GM12878 (cell line): Measurements from ENCODE around the gene ATP6V1F. TPM values are rescaled to one million over a fixed set of nuclear protein-coding genes. Genes with fewer than 3 reads are reported as not detected.

Source experiments
- CBX3 ChIP-seq: fragments of 200-600 bp; sonication (generic); IDR thresholded peaks from 2 replicates; pipeline ENCODE4 v1.6.1; 2016; ENCODE audit warnings: low read depth, borderline replicate concordance
- CREM ChIP-seq: IDR thresholded peaks from 2 replicates; pipeline ENCODE4 v1.6.1; 2014; ENCODE audit warnings: antibody characterized with exemption, low read depth
- HDGF ChIP-seq: fragments of 450-650 bp; IDR thresholded peaks from 2 replicates; pipeline ENCODE4 v1.6.1; 2016; ENCODE audit warnings: antibody characterized with exemption
- NBN ChIP-seq: fragments of 450-650 bp; IDR thresholded peaks from 2 replicates; pipeline ENCODE4 v1.6.1; 2016
- NFXL1 ChIP-seq: fragments of 450-650 bp; IDR thresholded peaks from 2 replicates; pipeline ENCODE4 v1.6.1; 2017; ENCODE audit warnings: antibody characterized with exemption, mild to moderate bottlenecking, borderline replicate concordance
- POLR2AphosphoS2 ChIP-seq: IDR thresholded peaks from 2 replicates; pipeline ENCODE4 v1.6.1; 2011; ENCODE audit warnings: low read depth, mild to moderate bottlenecking, low read length, improper control_type of control experiment, moderate library complexity
- RAD21 ChIP-seq: IDR thresholded peaks from 2 replicates; pipeline ENCODE4 v1.6.1; 2011; ENCODE audit warnings: mild to moderate bottlenecking, low read depth, low read length, moderate library complexity; ENCODE audit not compliant: insufficient read depth
- SIN3A ChIP-seq: IDR thresholded peaks from 2 replicates; pipeline ENCODE4 v1.6.1; 2012; ENCODE audit warnings: low read depth, low read length, improper control_type of control experiment
- SMARCA5 ChIP-seq: fragments of 450-650 bp; IDR thresholded peaks from 2 replicates; pipeline ENCODE4 v1.6.1; 2017; ENCODE audit warnings: mild to moderate bottlenecking
- SREBF2 ChIP-seq: IDR thresholded peaks from 2 replicates; pipeline ENCODE4 v1.6.1; 2012; ENCODE audit warnings: mild to moderate bottlenecking, low read length
- YBX1 ChIP-seq: fragments of 450-650 bp; IDR thresholded peaks from 2 replicates; pipeline ENCODE4 v1.6.1; 2016; ENCODE audit warnings: antibody characterized with exemption
- polyA plus RNA-seq, 11 experiments: library from polyadenylated mRNA; depleted of rRNA in 4 of 11; unstranded in 6 of 11; stranded (reverse) in 5 of 11; fragments of >200 nt; fragmentation: Nextera tagmentation in 4 of 11; fragmentation: Illumina TruSeq in 1 of 11; extraction: Ambion mirVana in 4 of 11; extraction: Trizol in 1 of 11; gene quantifications; 1 replicate in 1 of 11; 2 replicates in 10 of 11; pipeline versions ENCODE4 v1.2.1 to v1.2.3, GENCODE V29; 2011 to 2016; ENCODE audit warnings: inconsistent platforms in 2 of 11, missing spikeins in 2 of 11, low read depth in 1 of 11
- total RNA-seq, 4 experiments: library from RNA; depleted of rRNA in 3 of 4; stranded (reverse); fragments of >200 nt in 3 of 4; fragmentation: Illumina TruSeq in 1 of 4; extraction: Trizol in 1 of 4; gene quantifications; 2 replicates each; pipeline versions ENCODE4 v1.2.1 to v1.2.3, GENCODE V29; 2013 to 2021
- TF ChIP-seq, protein P1 (sequence below): IDR thresholded peaks from 2 replicates; pipeline ENCODE4 v1.6.1; 2011; ENCODE audit warnings: low read depth, low read length, improper control_type of control experiment, borderline replicate concordance
- TF ChIP-seq, protein P2 (sequence below): fragments of 450-650 bp; formaldehyde crosslinking; IDR thresholded peaks from 2 replicates; pipeline ENCODE4 v1.5.0; 2022; ENCODE audit warnings: mild to moderate bottlenecking, missing genetic modification characterization
- TF ChIP-seq, protein P3 (sequence below): fragments of 450-650 bp; conservative IDR thresholded peaks from 2 replicates; pipeline ENCODE4 v1.6.1; 2017; ENCODE audit warnings: mild to moderate bottlenecking, moderate library complexity
- TF ChIP-seq, protein P4 (sequence below): IDR thresholded peaks from 2 replicates; pipeline ENCODE4 v1.6.1; 2011; ENCODE audit warnings: mild to moderate bottlenecking, low read depth, low read length, moderate library complexity; ENCODE audit not compliant: insufficient replicate concordance
- TF ChIP-seq, protein P5 (sequence below): fragments of 450-650 bp; formaldehyde crosslinking; IDR thresholded peaks from 2 replicates; pipeline ENCODE4 v1.4.0; 2020; ENCODE audit warnings: mild to moderate bottlenecking, moderate library complexity

The ATP6V1F gene
- total and polyA plus RNA-seq, 10 of the 15 experiments (the other 5 are each of a cell fraction or from before 2014, with no cell fraction given) = 111 to 343 (median 203) TPM

DNA sequence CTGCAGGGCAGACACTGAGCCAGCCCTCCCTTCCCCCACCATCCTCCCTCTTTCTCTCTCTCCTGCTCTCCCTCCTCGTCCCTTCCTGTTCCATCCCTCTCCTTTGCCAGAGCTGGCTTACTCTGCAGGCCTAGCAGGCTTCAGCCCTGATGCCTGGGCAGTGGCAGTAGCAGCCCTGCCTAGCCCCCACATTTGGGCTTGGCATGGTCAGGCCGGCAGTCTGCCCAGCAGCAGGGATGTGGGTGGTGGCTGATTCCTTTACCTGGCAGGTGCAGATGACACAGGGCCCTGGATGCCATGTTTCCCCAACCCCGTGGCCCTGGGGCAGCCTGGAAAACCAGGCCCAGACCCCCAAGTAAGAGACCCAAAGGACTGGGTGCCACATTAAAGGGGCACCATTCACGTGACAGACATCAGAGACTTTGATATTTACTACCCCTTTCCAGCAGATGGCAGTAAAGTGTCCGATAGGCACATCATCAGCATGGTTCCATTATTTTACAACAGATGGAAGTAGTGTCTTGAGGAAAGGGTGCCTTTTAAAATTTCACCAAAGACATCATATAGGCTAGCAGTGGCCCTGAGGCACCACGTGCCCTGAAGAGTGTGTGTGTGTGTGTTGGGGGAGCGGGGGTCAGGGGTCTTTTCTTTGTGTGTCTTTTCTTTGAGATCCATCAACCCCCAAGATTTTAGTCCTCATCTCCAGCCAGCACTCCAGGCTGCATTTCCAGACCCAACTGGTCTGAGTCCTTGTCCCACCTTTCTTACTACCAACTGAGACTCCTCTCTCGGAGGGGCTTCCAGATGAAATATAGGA is 41.9 kb downstream of the ATP6V1F start (continued):
- TF ChIP-seq SMARCA5 = peak; percentile 53; the same call in 1 of the 2 replicates
- no peak for TF ChIP-seq YBX1
- no peak for TF ChIP-seq NFXL1
- TF ChIP-seq RAD21 = peak; percentile 92
- TF ChIP-seq, protein P1, sequence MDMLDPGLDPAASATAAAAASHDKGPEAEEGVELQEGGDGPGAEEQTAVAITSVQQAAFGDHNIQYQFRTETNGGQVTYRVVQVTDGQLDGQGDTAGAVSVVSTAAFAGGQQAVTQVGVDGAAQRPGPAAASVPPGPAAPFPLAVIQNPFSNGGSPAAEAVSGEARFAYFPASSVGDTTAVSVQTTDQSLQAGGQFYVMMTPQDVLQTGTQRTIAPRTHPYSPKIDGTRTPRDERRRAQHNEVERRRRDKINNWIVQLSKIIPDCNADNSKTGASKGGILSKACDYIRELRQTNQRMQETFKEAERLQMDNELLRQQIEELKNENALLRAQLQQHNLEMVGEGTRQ = peak; percentile 4; the same call in 1 of the 2 replicates
- no peak for TF ChIP-seq SIN3A
- no peak for TF ChIP-seq CBX3
- TF ChIP-seq, protein P2, sequence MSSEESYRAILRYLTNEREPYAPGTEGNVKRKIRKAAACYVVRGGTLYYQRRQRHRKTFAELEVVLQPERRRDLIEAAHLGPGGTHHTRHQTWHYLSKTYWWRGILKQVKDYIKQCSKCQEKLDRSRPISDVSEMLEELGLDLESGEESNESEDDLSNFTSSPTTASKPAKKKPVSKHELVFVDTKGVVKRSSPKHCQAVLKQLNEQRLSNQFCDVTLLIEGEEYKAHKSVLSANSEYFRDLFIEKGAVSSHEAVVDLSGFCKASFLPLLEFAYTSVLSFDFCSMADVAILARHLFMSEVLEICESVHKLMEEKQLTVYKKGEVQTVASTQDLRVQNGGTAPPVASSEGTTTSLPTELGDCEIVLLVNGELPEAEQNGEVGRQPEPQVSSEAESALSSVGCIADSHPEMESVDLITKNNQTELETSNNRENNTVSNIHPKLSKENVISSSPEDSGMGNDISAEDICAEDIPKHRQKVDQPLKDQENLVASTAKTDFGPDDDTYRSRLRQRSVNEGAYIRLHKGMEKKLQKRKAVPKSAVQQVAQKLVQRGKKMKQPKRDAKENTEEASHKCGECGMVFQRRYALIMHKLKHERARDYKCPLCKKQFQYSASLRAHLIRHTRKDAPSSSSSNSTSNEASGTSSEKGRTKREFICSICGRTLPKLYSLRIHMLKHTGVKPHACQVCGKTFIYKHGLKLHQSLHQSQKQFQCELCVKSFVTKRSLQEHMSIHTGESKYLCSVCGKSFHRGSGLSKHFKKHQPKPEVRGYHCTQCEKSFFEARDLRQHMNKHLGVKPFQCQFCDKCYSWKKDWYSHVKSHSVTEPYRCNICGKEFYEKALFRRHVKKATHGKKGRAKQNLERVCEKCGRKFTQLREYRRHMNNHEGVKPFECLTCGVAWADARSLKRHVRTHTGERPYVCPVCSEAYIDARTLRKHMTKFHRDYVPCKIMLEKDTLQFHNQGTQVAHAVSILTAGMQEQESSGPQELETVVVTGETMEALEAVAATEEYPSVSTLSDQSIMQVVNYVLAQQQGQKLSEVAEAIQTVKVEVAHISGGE (CRISPR knock-in tag) = no peak
- TF ChIP-seq, protein P3, sequence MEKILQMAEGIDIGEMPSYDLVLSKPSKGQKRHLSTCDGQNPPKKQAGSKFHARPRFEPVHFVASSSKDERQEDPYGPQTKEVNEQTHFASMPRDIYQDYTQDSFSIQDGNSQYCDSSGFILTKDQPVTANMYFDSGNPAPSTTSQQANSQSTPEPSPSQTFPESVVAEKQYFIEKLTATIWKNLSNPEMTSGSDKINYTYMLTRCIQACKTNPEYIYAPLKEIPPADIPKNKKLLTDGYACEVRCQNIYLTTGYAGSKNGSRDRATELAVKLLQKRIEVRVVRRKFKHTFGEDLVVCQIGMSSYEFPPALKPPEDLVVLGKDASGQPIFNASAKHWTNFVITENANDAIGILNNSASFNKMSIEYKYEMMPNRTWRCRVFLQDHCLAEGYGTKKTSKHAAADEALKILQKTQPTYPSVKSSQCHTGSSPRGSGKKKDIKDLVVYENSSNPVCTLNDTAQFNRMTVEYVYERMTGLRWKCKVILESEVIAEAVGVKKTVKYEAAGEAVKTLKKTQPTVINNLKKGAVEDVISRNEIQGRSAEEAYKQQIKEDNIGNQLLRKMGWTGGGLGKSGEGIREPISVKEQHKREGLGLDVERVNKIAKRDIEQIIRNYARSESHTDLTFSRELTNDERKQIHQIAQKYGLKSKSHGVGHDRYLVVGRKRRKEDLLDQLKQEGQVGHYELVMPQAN = no peak
- peak; percentile 55; the same call in 1 of the 2 replicates for TF ChIP-seq HDGF
- TF ChIP-seq, protein P4, sequence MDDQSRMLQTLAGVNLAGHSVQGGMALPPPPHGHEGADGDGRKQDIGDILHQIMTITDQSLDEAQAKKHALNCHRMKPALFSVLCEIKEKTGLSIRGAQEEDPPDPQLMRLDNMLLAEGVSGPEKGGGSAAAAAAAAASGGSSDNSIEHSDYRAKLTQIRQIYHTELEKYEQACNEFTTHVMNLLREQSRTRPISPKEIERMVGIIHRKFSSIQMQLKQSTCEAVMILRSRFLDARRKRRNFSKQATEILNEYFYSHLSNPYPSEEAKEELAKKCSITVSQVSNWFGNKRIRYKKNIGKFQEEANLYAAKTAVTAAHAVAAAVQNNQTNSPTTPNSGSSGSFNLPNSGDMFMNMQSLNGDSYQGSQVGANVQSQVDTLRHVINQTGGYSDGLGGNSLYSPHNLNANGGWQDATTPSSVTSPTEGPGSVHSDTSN = no peak
- no peak for TF ChIP-seq POLR2AphosphoS2
- TF ChIP-seq NBN = 0 out of 2 replicates have a peak, but pooled peaks have one; percentile 21
- no peak for TF ChIP-seq CREM
- no peak for TF ChIP-seq SREBF2
- TF ChIP-seq, protein P5, sequence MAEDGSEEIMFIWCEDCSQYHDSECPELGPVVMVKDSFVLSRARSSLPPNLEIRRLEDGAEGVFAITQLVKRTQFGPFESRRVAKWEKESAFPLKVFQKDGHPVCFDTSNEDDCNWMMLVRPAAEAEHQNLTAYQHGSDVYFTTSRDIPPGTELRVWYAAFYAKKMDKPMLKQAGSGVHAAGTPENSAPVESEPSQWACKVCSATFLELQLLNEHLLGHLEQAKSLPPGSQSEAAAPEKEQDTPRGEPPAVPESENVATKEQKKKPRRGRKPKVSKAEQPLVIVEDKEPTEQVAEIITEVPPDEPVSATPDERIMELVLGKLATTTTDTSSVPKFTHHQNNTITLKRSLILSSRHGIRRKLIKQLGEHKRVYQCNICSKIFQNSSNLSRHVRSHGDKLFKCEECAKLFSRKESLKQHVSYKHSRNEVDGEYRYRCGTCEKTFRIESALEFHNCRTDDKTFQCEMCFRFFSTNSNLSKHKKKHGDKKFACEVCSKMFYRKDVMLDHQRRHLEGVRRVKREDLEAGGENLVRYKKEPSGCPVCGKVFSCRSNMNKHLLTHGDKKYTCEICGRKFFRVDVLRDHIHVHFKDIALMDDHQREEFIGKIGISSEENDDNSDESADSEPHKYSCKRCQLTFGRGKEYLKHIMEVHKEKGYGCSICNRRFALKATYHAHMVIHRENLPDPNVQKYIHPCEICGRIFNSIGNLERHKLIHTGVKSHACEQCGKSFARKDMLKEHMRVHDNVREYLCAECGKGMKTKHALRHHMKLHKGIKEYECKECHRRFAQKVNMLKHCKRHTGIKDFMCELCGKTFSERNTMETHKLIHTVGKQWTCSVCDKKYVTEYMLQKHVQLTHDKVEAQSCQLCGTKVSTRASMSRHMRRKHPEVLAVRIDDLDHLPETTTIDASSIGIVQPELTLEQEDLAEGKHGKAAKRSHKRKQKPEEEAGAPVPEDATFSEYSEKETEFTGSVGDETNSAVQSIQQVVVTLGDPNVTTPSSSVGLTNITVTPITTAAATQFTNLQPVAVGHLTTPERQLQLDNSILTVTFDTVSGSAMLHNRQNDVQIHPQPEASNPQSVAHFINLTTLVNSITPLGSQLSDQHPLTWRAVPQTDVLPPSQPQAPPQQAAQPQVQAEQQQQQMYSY (CRISPR knock-in tag) = no peak
